Measurements from ENCODE around the gene GRK3. TPM values are rescaled to one million over a fixed set of nuclear protein-coding genes. Genes with fewer than 3 reads are reported as not detected.

The GRK3 gene
- total RNA-seq, 1 donor from 2014 or later: 3.8 TPM

- no peak overlapping the region for H3K27ac ChIP-seq (replicated peaks)
- H3K4me3 ChIP-seq: no peak overlapping the region
- no peak for DNase-seq
- no peaks in the 10 kb centered on the region for H3K9me3 ChIP-seq (replicated peaks)
- no peaks in the 10 kb centered on the region for H3K36me3 ChIP-seq
- no peaks in the 10 kb centered on the region for H3K4me1 ChIP-seq
- intact Hi-C loops (cut with micrococcal nuclease): no loop called here
- TF ChIP-seq, protein P1, sequence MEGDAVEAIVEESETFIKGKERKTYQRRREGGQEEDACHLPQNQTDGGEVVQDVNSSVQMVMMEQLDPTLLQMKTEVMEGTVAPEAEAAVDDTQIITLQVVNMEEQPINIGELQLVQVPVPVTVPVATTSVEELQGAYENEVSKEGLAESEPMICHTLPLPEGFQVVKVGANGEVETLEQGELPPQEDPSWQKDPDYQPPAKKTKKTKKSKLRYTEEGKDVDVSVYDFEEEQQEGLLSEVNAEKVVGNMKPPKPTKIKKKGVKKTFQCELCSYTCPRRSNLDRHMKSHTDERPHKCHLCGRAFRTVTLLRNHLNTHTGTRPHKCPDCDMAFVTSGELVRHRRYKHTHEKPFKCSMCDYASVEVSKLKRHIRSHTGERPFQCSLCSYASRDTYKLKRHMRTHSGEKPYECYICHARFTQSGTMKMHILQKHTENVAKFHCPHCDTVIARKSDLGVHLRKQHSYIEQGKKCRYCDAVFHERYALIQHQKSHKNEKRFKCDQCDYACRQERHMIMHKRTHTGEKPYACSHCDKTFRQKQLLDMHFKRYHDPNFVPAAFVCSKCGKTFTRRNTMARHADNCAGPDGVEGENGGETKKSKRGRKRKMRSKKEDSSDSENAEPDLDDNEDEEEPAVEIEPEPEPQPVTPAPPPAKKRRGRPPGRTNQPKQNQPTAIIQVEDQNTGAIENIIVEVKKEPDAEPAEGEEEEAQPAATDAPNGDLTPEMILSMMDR (IDR thresholded peaks at IDR 0.05; ENCODE audit: borderline replicate concordance): no peak
- H3K27me3 ChIP-seq (ENCODE audit: low read depth): no peaks in the 10 kb centered on the region
Observed at GRCh38 chr22:25682109-25682508, 117.6 kb downstream of the GRK3 start.

DNA sequence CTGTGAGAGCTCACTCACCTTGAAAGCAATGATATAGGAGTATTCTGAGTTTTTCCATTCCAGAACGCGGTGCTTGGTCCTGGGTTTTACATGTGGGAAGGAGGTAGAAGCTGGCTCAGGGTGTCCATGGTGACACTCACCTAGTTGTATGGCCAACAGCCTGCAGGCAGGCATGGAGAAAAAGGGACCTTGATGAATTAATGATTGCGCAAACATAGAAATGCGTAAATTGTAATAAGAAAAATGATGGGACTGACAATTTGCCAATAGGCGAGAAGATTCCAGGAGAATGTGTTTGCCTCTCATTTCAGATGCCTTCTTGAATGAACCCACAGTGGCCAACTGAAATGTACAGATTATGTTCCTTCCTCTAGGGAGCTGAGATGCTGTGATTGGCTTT is 124.2 kb downstream of the GRK3 start:
- Histone ChIP-seq H3K4me1 (peaks cover 15% of the 10 kb centered on the region), H3K27ac (replicated peaks) (no peak overlapping the region), H3K9me3 (replicated peaks) (no peaks in the 10 kb centered on the region), H3K36me3 (no peaks in the 10 kb centered on the region), H3K4me3 (no peak overlapping the region), H3K27me3 (ENCODE audit: low read depth) (no peaks in the 10 kb centered on the region)
- TF ChIP-seq, protein P1 (IDR thresholded peaks at IDR 0.05; ENCODE audit: borderline replicate concordance): no peak
- intact Hi-C loops (cut with micrococcal nuclease): no loop called here
- DNase-seq: no peak

GRCh38 chr22:25689631-25690030 is 125.2 kb downstream of the GRK3 start:
- no peaks in the 10 kb centered on the region for H3K36me3 ChIP-seq
- peaks cover 15% of the 10 kb centered on the region for H3K4me1 ChIP-seq
- no peak overlapping the region for H3K27ac ChIP-seq (replicated peaks)

GRCh38 chr22:25690798-25691197 is 126.3 kb downstream of the GRK3 start:
- peaks cover 15% of the 10 kb centered on the region for H3K4me1 ChIP-seq
- H3K4me3 ChIP-seq: no peak overlapping the region
- no peak overlapping the region for H3K27ac ChIP-seq (replicated peaks)
- no peak for DNase-seq
- no peaks in the 10 kb centered on the region for H3K36me3 ChIP-seq
- TF ChIP-seq, protein P1 (IDR thresholded peaks at IDR 0.05; ENCODE audit: borderline replicate concordance): no peak
- intact Hi-C loops (cut with micrococcal nuclease): no loop called here
- no peaks in the 10 kb centered on the region for H3K27me3 ChIP-seq (ENCODE audit: low read depth)
- no peaks in the 10 kb centered on the region for H3K9me3 ChIP-seq (replicated peaks)

More at GRCh38 chr22:25689631-25690030, 125.2 kb downstream of the GRK3 start:
- H3K4me3 ChIP-seq: no peak overlapping the region
- DNase-seq: no peak
- intact Hi-C loops (cut with micrococcal nuclease): no loop called here
- no peaks in the 10 kb centered on the region for H3K9me3 ChIP-seq (replicated peaks)
- H3K27me3 ChIP-seq (ENCODE audit: low read depth): no peaks in the 10 kb centered on the region
- TF ChIP-seq, protein P1 (IDR thresholded peaks at IDR 0.05; ENCODE audit: borderline replicate concordance): no peak

- H3K27ac ChIP-seq (replicated peaks): no peak overlapping the region
- no peaks in the 10 kb centered on the region for H3K36me3 ChIP-seq
- intact Hi-C loops (cut with micrococcal nuclease): no loop called here
Observed at GRCh38 chr22:25692397-25693267, 128.2 kb downstream of the GRK3 start.

More at GRCh38 chr22:25692397-25693267, 128.2 kb downstream of the GRK3 start:
- no peaks in the 10 kb centered on the region for H3K9me3 ChIP-seq (replicated peaks)
- TF ChIP-seq, protein P1 (IDR thresholded peaks at IDR 0.05; ENCODE audit: borderline replicate concordance): no peak
- H3K4me1 ChIP-seq: peaks cover 15% of the 10 kb centered on the region
- no peaks in the 10 kb centered on the region for H3K27me3 ChIP-seq (ENCODE audit: low read depth)
- H3K4me3 ChIP-seq: no peak overlapping the region
- DNase-seq: no peak
